Measurements from ENCODE around the gene NHS. TPM values are rescaled to one million over a fixed set of nuclear protein-coding genes. Genes with fewer than 3 reads are reported as not detected.

The NHS gene
- total RNA-seq, 1 donor from 2014 or later, result 6.6 TPM

DNA sequence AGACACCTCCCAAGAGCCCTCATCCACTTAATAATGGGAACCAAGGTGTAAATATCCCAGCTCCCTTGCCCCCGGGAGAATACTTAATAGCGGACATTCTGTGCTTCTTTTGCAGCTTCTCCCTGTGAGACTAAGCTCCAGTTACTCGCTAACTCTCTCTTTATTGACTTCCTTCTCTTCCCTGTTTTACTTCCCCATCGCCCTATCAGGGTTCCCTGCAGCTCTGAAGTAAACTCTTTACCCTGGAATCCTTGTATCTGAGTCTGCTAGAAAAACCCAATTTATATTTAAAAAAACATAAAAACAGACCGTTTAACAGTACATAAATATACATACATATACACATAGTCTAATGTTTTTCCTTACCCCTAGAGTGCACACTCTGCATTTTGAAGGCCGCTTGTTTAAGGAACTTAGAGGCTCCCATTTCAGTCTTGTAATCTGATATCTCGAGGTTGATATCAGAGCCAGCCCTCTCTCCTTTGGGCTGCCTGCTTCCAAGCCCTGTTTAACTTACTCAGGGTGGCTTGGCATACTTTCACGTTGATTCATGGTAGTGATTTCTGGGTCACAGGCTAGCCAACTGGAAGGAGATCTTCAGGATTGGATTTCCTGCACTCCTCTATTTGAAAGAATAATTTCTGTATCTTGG, 184.9 kb downstream of the NHS start:
- peak overlapping the region; percentile 47 for H3K27ac Mint-ChIP-seq (ENCODE audit: unreplicated experiment)
- Histone ChIP-seq H3K4me2 (ENCODE audit: low read length) (peak overlapping the region; percentile 67), H3K4me1 (ENCODE audit: insufficient read depth, low read length) (peaks cover 34% of the 10 kb centered on the region), H3K36me3 (ENCODE audit: insufficient read depth, low read length) (no peaks in the 10 kb centered on the region), H3K4me3 (ENCODE audit: insufficient read depth, low read depth, low read length) (no peak overlapping the region), H2AFZ (ENCODE audit: low read depth, low read length) (no peak overlapping the region), H3K27me3 (ENCODE audit: insufficient read depth, low read length) (no peaks in the 10 kb centered on the region), H3K79me2 (ENCODE audit: insufficient read depth, low read length) (peaks cover 35% of the 10 kb centered on the region), H3K9me3 (ENCODE audit: insufficient read depth, low read depth, low read length) (no peaks in the 10 kb centered on the region), H3K9ac (ENCODE audit: low read length) (no peak overlapping the region), H3K27ac (ENCODE audit: low read depth, low read length) (peak overlapping the region; percentile 55), H4K20me1 (ENCODE audit: insufficient read depth, low read length) (no peaks in the 10 kb centered on the region)
- FAIRE-seq (peak; percentile 98), DNase-seq (ENCODE audit: low read depth) (peak; percentile 89)
- peaks cover 42% of the 10 kb centered on the region for H3K4me1 Mint-ChIP-seq (ENCODE audit: low read depth, unreplicated experiment)
- no peaks in the 10 kb centered on the region for H3K27me3 Mint-ChIP-seq (ENCODE audit: low read depth, unreplicated experiment)
- TF ChIP-seq, protein P1, sequence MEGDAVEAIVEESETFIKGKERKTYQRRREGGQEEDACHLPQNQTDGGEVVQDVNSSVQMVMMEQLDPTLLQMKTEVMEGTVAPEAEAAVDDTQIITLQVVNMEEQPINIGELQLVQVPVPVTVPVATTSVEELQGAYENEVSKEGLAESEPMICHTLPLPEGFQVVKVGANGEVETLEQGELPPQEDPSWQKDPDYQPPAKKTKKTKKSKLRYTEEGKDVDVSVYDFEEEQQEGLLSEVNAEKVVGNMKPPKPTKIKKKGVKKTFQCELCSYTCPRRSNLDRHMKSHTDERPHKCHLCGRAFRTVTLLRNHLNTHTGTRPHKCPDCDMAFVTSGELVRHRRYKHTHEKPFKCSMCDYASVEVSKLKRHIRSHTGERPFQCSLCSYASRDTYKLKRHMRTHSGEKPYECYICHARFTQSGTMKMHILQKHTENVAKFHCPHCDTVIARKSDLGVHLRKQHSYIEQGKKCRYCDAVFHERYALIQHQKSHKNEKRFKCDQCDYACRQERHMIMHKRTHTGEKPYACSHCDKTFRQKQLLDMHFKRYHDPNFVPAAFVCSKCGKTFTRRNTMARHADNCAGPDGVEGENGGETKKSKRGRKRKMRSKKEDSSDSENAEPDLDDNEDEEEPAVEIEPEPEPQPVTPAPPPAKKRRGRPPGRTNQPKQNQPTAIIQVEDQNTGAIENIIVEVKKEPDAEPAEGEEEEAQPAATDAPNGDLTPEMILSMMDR (IDR thresholded peaks at IDR 0.05; ENCODE audit: insufficient read depth, low read depth, low read length), result no peak
- TF ChIP-seq EZH2 (IDR thresholded peaks at IDR 0.05; ENCODE audit: insufficient read depth, low read length), result no peak
- H3K9me3 Mint-ChIP-seq (ENCODE audit: unreplicated experiment), result peaks cover 5% of the 10 kb centered on the region
- peak overlapping the region; percentile 64 for H3K4me3 Mint-ChIP-seq (ENCODE audit: unreplicated experiment)
- H3K36me3 Mint-ChIP-seq (ENCODE audit: low read depth, unreplicated experiment), result no peaks in the 10 kb centered on the region

DNA sequence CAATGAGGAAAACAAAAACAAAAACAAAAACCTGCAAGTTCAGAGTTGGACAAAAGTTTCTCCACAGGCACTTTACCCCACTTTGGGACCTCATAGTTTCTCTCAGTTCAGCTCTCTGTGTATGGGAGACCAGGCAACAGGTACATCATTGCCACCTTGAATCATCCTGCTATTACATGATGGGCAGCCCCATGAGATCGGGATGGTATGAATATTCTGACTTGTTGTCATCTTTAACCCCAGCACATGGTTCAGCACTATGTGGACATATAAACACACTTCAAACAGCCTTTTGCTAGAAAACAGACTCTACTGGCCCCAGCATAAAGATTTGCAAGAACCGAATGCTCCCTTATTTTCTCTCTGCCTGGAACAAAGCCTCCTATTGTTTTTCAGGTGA, 185.4 kb downstream of the NHS start:
- FAIRE-seq (no peak), DNase-seq (ENCODE audit: low read depth) (no peak)
- Mint-ChIP-seq H3K4me3 (ENCODE audit: unreplicated experiment) (peak overlapping the region; percentile 64), H3K27ac (ENCODE audit: unreplicated experiment) (peak overlapping the region; percentile 47), H3K27me3 (ENCODE audit: low read depth, unreplicated experiment) (no peaks in the 10 kb centered on the region), H3K9me3 (ENCODE audit: unreplicated experiment) (peaks cover 5% of the 10 kb centered on the region), H3K4me1 (ENCODE audit: low read depth, unreplicated experiment) (peaks cover 39% of the 10 kb centered on the region), H3K36me3 (ENCODE audit: low read depth, unreplicated experiment) (no peaks in the 10 kb centered on the region)
- H3K9me3 ChIP-seq (ENCODE audit: insufficient read depth, low read depth, low read length), result no peaks in the 10 kb centered on the region
- H3K27me3 ChIP-seq (ENCODE audit: insufficient read depth, low read length), result no peaks in the 10 kb centered on the region
- no peaks in the 10 kb centered on the region for H3K36me3 ChIP-seq (ENCODE audit: insufficient read depth, low read length)
- H3K4me3 ChIP-seq (ENCODE audit: insufficient read depth, low read depth, low read length), result no peak overlapping the region
- TF ChIP-seq, protein P1 (IDR thresholded peaks at IDR 0.05; ENCODE audit: insufficient read depth, low read depth, low read length), result no peak
- no peak for TF ChIP-seq EZH2 (IDR thresholded peaks at IDR 0.05; ENCODE audit: insufficient read depth, low read length)
- H3K9ac ChIP-seq (ENCODE audit: low read length), result no peak overlapping the region
- H3K4me1 ChIP-seq (ENCODE audit: insufficient read depth, low read length), result peaks cover 34% of the 10 kb centered on the region
- peak overlapping the region; percentile 55 for H3K27ac ChIP-seq (ENCODE audit: low read depth, low read length)
- peak overlapping the region; percentile 67 for H3K4me2 ChIP-seq (ENCODE audit: low read length)
- peaks cover 32% of the 10 kb centered on the region for H3K79me2 ChIP-seq (ENCODE audit: insufficient read depth, low read length)
- no peaks in the 10 kb centered on the region for H4K20me1 ChIP-seq (ENCODE audit: insufficient read depth, low read length)
- H2AFZ ChIP-seq (ENCODE audit: low read depth, low read length), result no peak overlapping the region

DNA sequence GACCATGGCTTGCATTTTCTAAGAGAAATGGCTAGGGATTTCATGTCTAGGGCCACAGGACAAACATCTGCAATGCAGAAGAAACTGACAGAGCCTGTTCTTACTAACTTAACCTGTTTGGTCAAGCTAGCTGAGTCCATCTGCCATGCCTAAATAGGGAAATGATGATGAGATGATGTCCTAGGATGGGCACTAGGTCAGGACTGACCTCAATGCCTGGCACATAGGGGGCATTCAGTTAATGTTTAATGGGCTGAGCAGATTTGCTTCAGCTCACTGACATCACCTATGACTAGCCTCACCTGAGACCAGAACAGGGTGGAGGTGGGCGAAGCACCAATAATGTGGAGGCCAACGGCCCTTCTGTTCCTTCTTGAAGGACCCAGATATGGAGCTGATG, 188.1 kb downstream of the NHS start:
- Histone ChIP-seq H2AFZ (ENCODE audit: low read depth, low read length) (no peak overlapping the region), H3K9ac (ENCODE audit: low read length) (no peak overlapping the region), H3K27me3 (ENCODE audit: insufficient read depth, low read length) (no peaks in the 10 kb centered on the region), H3K36me3 (ENCODE audit: insufficient read depth, low read length) (no peaks in the 10 kb centered on the region), H3K27ac (ENCODE audit: low read depth, low read length) (peak overlapping the region; percentile 31), H3K4me1 (ENCODE audit: insufficient read depth, low read length) (peaks cover 43% of the 10 kb centered on the region), H3K4me3 (ENCODE audit: insufficient read depth, low read depth, low read length) (no peak overlapping the region), H3K9me3 (ENCODE audit: insufficient read depth, low read depth, low read length) (no peaks in the 10 kb centered on the region), H3K79me2 (ENCODE audit: insufficient read depth, low read length) (peaks cover 21% of the 10 kb centered on the region), H4K20me1 (ENCODE audit: insufficient read depth, low read length) (no peaks in the 10 kb centered on the region), H3K4me2 (ENCODE audit: low read length) (peak overlapping the region; percentile 55)
- FAIRE-seq (peak; percentile 20), DNase-seq (ENCODE audit: low read depth) (no peak)
- Mint-ChIP-seq H3K27me3 (ENCODE audit: low read depth, unreplicated experiment) (no peaks in the 10 kb centered on the region), H3K27ac (ENCODE audit: unreplicated experiment) (no peak overlapping the region), H3K9me3 (ENCODE audit: unreplicated experiment) (peaks cover 2% of the 10 kb centered on the region), H3K4me1 (ENCODE audit: low read depth, unreplicated experiment) (peaks cover 44% of the 10 kb centered on the region), H3K4me3 (ENCODE audit: unreplicated experiment) (no peak overlapping the region), H3K36me3 (ENCODE audit: low read depth, unreplicated experiment) (no peaks in the 10 kb centered on the region)
- TF ChIP-seq, protein P1 (IDR thresholded peaks at IDR 0.05; ENCODE audit: insufficient read depth, low read depth, low read length), result no peak
- TF ChIP-seq EZH2 (IDR thresholded peaks at IDR 0.05; ENCODE audit: insufficient read depth, low read length), result no peak
